SU-DHL-6 (cell line): ENCODE results near the gene RPL11.

Source experiments
- H2AFZ ChIP-seq: fragments of 200-600 bp; sonication (generic); 2 replicates; pipeline ENCODE4 v1.6.1; 2014; ENCODE audit warnings: low read depth, mild to moderate bottlenecking, moderate library complexity, mixed read lengths, antibody characterized with exemption, low read length; ENCODE audit not compliant: severe bottlenecking
- H3F3A ChIP-seq: fragments of 200-600 bp; shearing (Covaris generic); 2 replicates; pipeline ENCODE4 v1.6.0; 2016; ENCODE audit warnings: antibody characterized with exemption, mild to moderate bottlenecking; ENCODE audit not compliant: insufficient read depth
- H3K27ac ChIP-seq: fragments of 200-600 bp; sonication (generic); 2 replicates; pipeline ENCODE4 v1.5.1; 2016; ENCODE audit warnings: low read depth, mild to moderate bottlenecking, low read length, moderate library complexity, mixed read lengths
- H3K27me3 ChIP-seq: fragments of 200-600 bp; sonication (generic), shearing (Covaris generic); 2 replicates; pipeline ENCODE4 v1.6.0; 2014; ENCODE audit warnings: mild to moderate bottlenecking, low read length
- H3K36me3 ChIP-seq: fragments of 200-600 bp; sonication (generic); 2 replicates; pipeline ENCODE4 v1.6.1; 2014; ENCODE audit warnings: mild to moderate bottlenecking, low read length, mixed read lengths
- H3K4me2 ChIP-seq: fragments of 300-600, 200-600 bp; shearing (Covaris generic), sonication (generic); 2 replicates; pipeline ENCODE4 v1.6.0; 2014; ENCODE audit warnings: low read length, low read depth, mild to moderate bottlenecking; ENCODE audit not compliant: poor library complexity, severe bottlenecking
- H3K4me3 ChIP-seq: fragments of 200-600 bp; sonication (generic); 2 replicates; pipeline ENCODE4 v1.5.1; 2014; ENCODE audit warnings: antibody characterized with exemption, low read length, mild to moderate bottlenecking, mixed read lengths; ENCODE audit not compliant: insufficient read depth, poor library complexity, severe bottlenecking
- H3K79me2 ChIP-seq: fragments of 200-600 bp; sonication (generic); 2 replicates; pipeline ENCODE4 v1.6.1; 2014; ENCODE audit warnings: mild to moderate bottlenecking, low read length, moderate library complexity; ENCODE audit not compliant: insufficient read depth
- H3K9ac ChIP-seq: fragments of 200-600 bp; sonication (generic); 2 replicates; pipeline ENCODE4 v1.7.0; 2014; ENCODE audit warnings: mild to moderate bottlenecking, low read length
- H3K9me2 ChIP-seq: fragments of 200-600 bp; sonication (generic); replicated peaks from 2 replicates; pipeline ENCODE4 v1.6.1; 2014; ENCODE audit warnings: low read length; ENCODE audit not compliant: insufficient read depth
- H3K9me3 ChIP-seq: fragments of 200-600 bp; sonication (generic); 2 replicates; pipeline ENCODE4 v1.6.1; 2014; ENCODE audit warnings: low read length, mixed read lengths; ENCODE audit not compliant: insufficient read depth
- H4K20me1 ChIP-seq: fragments of 200-600 bp; sonication (generic); 2 replicates; pipeline ENCODE4 v1.6.1; 2014; ENCODE audit warnings: low read depth, mild to moderate bottlenecking, antibody characterized with exemption, low read length, moderate library complexity, mixed read lengths
- CTCF ChIP-seq: fragments of 200-600 bp; sonication (generic); IDR thresholded peaks from one replicate; pipeline ENCODE4 v1.5.1; 2017; ENCODE audit warnings: antibody characterized with exemption, mild to moderate bottlenecking, low read length, moderate library complexity; ENCODE audit not compliant: insufficient read depth, poor library complexity, severe bottlenecking
- EZH2phosphoT487 ChIP-seq: fragments of 200-600 bp; sonication (generic), shearing (Covaris generic); conservative IDR thresholded peaks from 2 replicates; pipeline ENCODE4 v1.6.1; 2018; ENCODE audit warnings: mild to moderate bottlenecking, antibody characterized with exemption, low read length, moderate library complexity, mixed read lengths

RPL11 gene

GRCh38 chr1:23695667-23696066 is 4.1 kb downstream of the RPL11 start:
- Histone ChIP-seq H3K9me3 (no peaks in the 10 kb centered on the region), H3K4me2 (no peak overlapping the region), H3K9me2 (no peaks in the 10 kb centered on the region), H3K27me3 (no peaks in the 10 kb centered on the region), H3K4me3 (no peak overlapping the region), H3K27ac (no peak overlapping the region), H3K9ac (no peak overlapping the region), H2AFZ (no peak overlapping the region), H3F3A (peaks cover 34% of the 10 kb centered on the region), H4K20me1 (peaks cover 44% of the 10 kb centered on the region), H3K79me2 (peaks cover 90% of the 10 kb centered on the region), H3K36me3 (peaks cover 67% of the 10 kb centered on the region)
- TF ChIP-seq CTCF (no peak), EZH2phosphoT487 (no peak)

- Histone ChIP-seq H3K4me2 (no peak overlapping the region), H3K4me3 (no peak overlapping the region), H3K79me2 (peaks cover 94% of the 10 kb centered on the region), H3K9ac (no peak overlapping the region), H3K27ac (no peak overlapping the region), H3K9me2 (no peaks in the 10 kb centered on the region), H2AFZ (no peak overlapping the region), H3K36me3 (peaks cover 70% of the 10 kb centered on the region), H4K20me1 (peaks cover 44% of the 10 kb centered on the region), H3K9me3 (no peaks in the 10 kb centered on the region), H3F3A (peaks cover 35% of the 10 kb centered on the region), H3K27me3 (no peaks in the 10 kb centered on the region)
- TF ChIP-seq CTCF (no peak), EZH2phosphoT487 (no peak)
Measured at GRCh38 chr1:23696335-23696989, 4.9 kb downstream of the RPL11 start.

- no peak for TF ChIP-seq CTCF
- no peak for TF ChIP-seq EZH2phosphoT487
- no peak overlapping the region for H3K4me3 ChIP-seq
- H3K9ac ChIP-seq, result no peak overlapping the region
- H2AFZ ChIP-seq, result no peak overlapping the region
- H3F3A ChIP-seq, result peaks cover 47% of the 10 kb centered on the region
- H4K20me1 ChIP-seq, result peaks cover 41% of the 10 kb centered on the region
- no peak overlapping the region for H3K27ac ChIP-seq
- H3K27me3 ChIP-seq, result no peaks in the 10 kb centered on the region
- peaks cover 60% of the 10 kb centered on the region for H3K36me3 ChIP-seq
- H3K4me2 ChIP-seq, result no peak overlapping the region
- no peaks in the 10 kb centered on the region for H3K9me2 ChIP-seq
- peaks cover 79% of the 10 kb centered on the region for H3K79me2 ChIP-seq
- H3K9me3 ChIP-seq, result no peaks in the 10 kb centered on the region
Measured at GRCh38 chr1:23698466-23698865, 6.9 kb downstream of the RPL11 start.
